Astrocyte of the cerebellum (primary cell): ENCODE measurements around the gene TUBA8.
A peak's percentile ranks its signal among the peaks of the same experiment; 100 is the strongest.
"Not testable (repeated sequence)": the region's sequence is repeated elsewhere in the genome, so short reads cannot be mapped to it uniquely, and the experiment has no call there.

Experiments
- DNase-seq: peaks from one replicate; pipeline ENCODE4 v3.0.0-alpha.2; 2011; ENCODE audit warnings: low read depth
- H3K4me3 ChIP-seq: 2 replicates; pipeline ENCODE4 v1.5.1; 2011; ENCODE audit warnings: mild to moderate bottlenecking, low read depth, low read length, moderate library complexity
- in situ Hi-C: cut with HindIII; loops from 2 replicates; pipeline ENCODE4 v1.10.0; 2017; ENCODE audit warnings: low sequenced_read_pairs
- TF ChIP-seq, protein P1 (sequence below): IDR thresholded peaks from 2 replicates; pipeline ENCODE4 v1.5.1; 2012; ENCODE audit warnings: low read length, low read depth, moderate library complexity, mild to moderate bottlenecking; ENCODE audit errors: missing control alignments

The TUBA8 gene

DNA sequence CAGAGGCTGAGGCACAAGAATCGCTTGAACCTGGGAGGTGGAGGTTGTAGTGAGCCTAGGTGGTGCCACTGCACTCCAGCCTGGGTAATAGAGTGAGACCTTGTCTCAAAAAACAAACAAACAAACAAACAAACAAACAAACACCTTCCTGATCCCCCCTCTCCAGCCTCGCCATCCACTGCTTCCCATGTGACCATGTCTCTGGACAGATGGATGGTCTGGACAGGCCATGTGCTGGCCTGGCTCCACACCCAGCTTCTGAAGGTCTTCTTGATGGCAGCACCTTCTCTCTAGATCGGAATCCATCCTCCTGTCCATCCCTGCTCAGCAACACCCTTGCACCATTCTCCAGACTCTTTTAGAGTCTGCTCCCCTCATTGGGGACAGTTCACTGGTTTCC lies 43.5 kb upstream of the TUBA8 start:
- TF ChIP-seq, protein P1, sequence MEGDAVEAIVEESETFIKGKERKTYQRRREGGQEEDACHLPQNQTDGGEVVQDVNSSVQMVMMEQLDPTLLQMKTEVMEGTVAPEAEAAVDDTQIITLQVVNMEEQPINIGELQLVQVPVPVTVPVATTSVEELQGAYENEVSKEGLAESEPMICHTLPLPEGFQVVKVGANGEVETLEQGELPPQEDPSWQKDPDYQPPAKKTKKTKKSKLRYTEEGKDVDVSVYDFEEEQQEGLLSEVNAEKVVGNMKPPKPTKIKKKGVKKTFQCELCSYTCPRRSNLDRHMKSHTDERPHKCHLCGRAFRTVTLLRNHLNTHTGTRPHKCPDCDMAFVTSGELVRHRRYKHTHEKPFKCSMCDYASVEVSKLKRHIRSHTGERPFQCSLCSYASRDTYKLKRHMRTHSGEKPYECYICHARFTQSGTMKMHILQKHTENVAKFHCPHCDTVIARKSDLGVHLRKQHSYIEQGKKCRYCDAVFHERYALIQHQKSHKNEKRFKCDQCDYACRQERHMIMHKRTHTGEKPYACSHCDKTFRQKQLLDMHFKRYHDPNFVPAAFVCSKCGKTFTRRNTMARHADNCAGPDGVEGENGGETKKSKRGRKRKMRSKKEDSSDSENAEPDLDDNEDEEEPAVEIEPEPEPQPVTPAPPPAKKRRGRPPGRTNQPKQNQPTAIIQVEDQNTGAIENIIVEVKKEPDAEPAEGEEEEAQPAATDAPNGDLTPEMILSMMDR: no peak
- DNase-seq: no peak
- in situ Hi-C loops: no loop called here

DNA sequence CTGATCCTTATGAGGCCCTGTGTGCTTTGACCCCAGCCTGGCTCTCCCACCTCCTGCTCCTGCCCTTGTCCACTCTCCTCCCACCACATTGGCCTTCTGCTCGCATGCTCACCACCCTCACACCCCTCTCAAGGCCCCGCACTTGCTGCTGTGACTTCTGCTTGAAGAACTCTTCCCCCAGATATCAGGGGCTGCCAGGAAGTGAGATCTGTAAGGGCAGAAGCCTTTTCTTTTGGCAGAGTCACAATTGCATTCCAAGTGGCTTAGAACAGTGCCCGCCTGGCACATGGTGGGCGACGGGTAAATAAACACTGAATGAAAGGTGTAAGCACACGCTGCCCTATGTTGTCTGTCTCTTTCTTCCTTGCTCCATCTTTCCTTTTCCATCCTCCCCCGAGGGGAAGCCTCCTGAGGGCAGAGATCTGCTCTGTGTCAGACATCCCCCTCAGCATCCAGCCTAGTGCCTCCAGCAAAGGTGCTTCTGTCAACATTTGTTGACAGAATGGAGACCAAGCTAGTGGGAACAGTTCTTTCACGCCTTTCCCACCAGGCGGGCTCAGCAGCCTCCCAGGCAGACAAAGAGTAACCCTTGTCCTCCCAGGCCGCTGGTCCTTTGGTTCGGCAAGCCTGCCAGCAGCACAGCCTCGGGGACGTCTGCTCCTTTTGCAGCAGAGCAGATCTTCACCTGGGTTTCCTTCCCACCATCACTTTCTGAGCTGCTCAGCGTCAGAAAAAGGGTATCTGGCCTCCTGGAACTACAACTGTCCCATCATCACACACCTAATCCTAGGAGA lies 42.9 kb upstream of the TUBA8 start:
- TF ChIP-seq, protein P1: no peak
- DNase-seq: no peak
- in situ Hi-C loops: no loop called here
- no peak overlapping the region for H3K4me3 ChIP-seq

More for the DNA sequence above, 43.5 kb upstream of the TUBA8 start:
- no peak overlapping the region for H3K4me3 ChIP-seq

GRCh38 chr22:18068381-18068988 lies 42.1 kb upstream of the TUBA8 start:
- no peak for DNase-seq
- TF ChIP-seq, protein P1: no peak
- in situ Hi-C loops: no loop called here
- no peak overlapping the region for H3K4me3 ChIP-seq

- no peak for DNase-seq
- TF ChIP-seq, protein P1: no peak
- H3K4me3 ChIP-seq: no peak overlapping the region
- in situ Hi-C loops: no loop called here
These were observed 41.6 kb upstream of the TUBA8 start for GRCh38 chr22:18069041-18069440.

- TF ChIP-seq, protein P1: no peak
- no peak for DNase-seq
- no peak overlapping the region for H3K4me3 ChIP-seq
- in situ Hi-C loops: no loop called here
These were observed 40.6 kb upstream of the TUBA8 start for GRCh38 chr22:18070041-18070440.

DNA sequence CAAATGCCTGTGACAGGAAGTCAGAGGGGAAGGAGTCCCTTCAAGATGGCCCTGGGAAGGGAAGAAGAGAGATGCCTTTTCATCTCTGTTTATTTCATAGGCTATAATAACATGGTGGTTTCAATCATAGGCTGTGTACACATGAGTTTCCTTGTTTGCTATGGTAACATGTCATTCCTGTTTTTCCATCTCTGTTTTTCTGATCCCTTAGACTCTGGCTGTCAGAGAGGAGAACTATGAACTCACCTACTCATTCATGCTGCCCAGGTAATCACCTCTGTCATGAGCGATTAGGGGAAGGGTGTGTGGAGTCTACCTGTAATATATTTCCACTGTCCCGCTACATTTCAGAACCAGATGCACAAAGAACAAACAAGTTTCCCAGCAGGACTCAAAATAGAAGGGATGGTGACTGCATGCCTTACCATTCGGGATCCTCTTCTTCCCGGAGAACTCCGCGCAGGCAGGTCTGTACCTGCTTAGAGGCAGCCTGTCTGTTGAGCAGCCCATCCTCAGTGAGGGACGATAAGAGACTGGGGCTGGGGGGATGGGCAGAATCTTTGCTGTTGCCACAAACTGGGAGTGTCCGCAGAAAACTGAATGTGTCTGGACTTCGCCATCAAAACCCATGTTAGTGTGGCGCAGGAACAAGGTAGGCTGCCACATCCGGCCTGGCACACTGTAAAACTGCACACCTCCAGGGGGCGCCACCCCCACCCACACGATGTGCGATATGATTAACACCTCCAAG lies 39.9 kb upstream of the TUBA8 start:
- in situ Hi-C loops: no loop called here
- no peak for DNase-seq
- no peak overlapping the region for H3K4me3 ChIP-seq
- TF ChIP-seq, protein P1: peak; percentile 25

- DNase-seq, in situ Hi-C loops, H3K4me3 ChIP-seq: not testable (repeated sequence)
These were observed 39.2 kb upstream of the TUBA8 start for GRCh38 chr22:18071307-18071967.
